CMK (cell line): Measurements from ENCODE around the gene PTH2.

Experiments used
- DNase-seq: peaks from one replicate; pipeline ENCODE4 v3.0.0-alpha.2; 2010; ENCODE audit warnings: low read depth

The PTH2 gene

DNA sequence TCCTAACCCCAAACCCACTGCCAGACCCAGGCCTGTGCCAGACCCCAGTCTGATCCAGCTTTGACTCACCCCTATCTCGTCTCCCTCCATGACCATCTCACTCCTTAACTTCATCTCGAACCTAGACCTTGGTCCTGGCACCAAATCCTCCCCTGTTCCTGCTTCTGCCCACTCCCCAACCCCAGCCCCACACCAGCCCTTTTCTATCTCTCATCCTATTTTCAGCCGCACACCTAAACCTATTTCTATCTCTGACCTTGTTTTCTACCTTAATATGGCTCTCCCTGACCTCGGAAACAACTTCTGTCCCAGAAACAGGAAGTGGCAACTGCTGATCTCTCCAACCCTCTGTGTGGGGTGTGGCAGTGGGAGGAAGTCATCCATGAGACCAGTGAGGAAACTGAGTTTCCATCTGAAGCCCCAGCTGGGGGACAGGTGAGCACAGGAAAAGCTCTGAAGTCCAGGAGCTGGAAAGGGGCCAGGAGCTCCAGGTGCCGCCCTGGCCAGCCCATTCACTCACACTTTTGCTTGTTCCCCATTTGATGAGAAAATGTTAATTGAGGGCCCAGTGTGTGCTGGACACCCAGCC, 13.7 kb downstream of the PTH2 start:
- no peak for DNase-seq

DNA sequence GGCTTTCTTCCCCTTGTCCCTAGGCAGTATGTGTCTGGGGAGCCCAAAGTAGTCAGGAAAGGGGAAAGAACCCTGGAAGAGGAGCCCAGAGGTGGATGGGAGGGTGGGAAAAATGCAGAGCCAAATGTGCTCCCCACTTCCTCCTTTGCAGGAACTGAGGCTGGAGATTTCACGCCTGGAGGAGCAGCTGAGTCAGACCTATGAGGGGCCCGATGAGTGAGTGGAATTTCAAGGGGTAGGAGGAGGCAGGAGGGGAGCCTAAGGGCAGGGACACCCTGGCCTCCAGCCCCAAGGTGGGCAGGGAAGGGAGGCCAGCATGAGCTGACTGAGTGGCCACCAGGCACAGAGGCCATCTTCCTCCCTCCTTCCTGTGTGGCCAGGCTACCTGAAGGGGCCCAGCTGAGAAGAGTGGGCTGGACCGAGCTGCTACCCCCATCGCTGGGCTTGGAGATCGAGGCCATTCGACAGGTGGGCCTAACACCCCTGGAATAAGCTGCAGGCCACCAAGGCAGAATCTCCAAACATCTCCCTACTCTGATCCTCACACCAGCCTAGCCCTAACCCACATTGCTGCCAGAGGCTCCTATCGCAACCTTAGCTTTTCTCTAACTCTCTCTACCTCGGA, 14.3 kb downstream of the PTH2 start:
- DNase-seq: no peak

DNA sequence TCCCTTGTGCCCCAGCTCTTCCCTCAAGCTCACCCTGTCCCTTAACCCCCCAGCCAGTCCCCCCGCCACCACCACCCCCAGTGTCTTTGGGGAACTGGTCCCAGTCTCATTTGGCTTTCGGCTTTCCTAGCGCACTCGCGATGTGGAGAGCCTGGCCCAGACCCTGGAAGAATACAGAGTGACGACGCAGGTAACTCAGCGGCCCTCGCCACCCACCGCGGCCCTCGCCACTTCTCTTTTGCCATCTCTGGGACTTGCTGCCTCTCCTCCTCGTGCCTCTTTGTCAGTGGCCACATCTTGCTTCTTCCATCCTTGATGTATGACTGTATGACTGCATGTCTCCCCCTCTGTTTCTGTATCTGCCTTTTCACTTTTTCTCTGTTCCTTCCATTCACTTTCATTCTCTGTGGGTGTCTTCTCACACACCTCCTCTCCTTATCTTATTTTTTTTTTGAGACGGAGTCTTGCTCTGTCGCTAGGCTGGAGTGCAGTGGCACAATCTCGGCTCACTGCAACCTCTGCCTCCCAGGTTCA, 15.7 kb downstream of the PTH2 start:
- DNase-seq: no peak

DNA sequence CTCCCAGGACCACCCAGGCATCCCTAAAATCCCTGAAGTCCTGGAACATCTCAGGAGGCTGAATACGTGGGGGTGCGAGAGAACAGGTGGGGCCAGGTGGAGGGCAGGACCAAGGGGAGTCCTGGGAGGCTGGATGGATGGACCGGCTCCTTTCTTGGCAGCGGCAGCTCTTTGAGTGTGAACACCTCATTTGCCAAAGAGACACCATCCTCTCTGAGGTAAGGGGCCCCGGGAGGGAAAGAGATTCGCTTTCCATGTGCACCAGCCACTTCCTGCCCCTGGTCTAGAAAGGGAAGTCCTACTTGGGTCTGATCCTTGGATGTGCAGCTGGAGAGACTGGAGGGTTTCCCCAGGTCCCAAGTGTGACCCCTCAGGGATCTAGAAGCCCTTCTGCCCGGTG, 16.2 kb downstream of the PTH2 start:
- DNase-seq: no peak

DNA sequence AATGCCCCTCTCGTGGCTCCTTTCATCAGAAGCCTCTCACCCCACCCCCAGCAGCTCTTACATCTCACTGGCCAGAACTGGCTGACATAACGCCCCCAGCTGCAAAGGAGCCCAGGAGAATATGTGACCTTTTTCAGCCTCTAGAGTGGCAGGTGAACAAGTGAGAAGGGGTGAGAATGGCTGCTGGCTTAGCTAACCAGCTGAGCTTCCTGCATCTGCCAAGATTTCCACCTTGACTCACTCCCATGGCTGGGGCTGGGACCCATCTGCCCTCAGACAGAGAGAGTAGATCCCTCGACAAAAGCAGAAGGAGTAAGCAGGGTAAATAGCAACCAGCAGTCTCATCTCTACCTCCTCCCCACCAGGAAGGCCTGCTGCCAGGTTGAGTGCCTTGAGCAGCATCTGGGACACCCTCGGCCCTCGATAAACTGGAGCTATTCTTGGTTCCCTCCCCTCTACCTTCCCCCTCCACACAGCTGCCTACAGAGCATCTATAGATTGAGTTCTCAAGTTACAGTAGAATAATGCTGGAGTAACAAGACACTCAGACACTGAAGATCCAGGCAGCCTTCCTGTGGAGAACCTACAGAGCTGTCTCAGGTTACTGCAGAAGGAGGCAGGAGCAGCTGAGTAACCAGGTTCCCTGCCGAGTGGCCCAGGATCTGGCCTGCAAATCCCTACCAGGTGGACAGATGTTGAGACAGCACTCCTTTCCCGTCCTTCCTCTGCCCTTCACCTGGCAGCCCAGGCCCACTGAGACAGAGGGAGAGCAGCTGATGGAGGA, 19.6 kb downstream of the PTH2 start:
- no peak for DNase-seq

DNA sequence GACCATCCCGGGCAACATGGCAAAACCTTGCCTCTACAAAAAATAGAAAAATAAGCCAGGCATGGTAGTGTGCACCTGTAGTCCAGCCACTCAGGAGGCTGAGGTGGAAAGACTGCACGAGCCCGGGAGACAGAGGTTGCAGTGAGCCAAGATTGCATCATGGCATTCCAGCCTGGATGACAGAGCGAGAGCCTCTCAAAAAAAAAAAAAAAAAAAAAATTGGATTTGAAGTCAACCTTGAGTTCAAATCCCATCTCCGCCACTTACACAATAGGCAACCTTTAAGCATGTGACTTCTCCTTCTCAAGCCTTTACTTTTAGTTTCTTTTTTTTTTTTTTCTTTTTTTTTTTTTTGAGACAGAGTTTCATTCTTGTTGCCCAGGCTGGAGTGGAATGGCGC, 23.2 kb downstream of the PTH2 start:
- DNase-seq: no peak

DNA sequence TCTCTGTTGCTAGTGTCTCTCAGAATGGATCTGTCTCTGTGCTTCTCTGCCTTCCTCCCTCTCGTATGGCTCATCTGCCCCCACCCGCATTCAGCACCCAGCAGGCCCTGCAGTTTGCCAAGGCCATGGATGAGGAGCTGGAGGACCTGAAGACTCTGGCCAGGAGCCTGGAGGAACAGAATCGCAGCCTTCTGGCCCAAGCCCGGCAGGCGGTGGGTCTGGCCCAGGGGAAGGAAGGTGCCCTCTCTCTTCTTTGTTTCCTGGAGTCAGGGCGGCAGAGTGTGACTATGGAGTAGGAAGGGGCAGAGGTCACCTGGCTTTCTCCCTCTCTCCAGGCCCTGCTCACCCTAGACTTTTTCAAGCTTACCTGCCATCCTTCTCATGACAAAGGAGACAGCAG, 24.3 kb downstream of the PTH2 start:
- DNase-seq: no peak

DNA sequence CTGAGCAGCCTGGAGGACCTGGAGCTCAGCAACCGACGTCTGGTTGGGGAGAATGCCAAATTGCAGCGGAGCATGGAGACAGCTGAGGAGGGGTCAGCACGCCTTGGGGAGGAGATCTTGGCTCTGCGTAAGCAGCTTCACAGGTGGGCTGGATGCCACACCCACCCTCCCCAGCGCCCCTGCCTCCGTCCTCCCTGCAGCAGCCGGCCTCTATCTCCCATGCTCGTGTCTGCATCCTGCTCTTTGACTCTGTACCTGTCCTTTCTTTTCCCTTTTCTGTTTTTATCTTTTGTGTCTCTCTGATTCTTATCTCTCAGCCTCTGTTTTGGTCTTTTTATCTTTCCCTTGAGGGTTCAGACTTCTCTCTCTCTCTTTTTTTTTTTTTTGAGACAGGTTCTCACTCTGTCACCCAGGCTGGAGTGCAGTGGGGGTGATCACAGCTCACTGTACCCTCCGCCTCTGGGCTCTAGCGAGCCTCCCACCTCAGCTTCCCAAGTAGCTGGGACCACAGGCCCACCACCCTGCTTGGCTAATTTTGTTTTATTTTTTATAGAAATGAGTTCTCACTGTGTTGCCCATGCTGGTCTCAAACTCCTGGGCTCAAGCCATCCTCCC, 25.1 kb downstream of the PTH2 start:
- DNase-seq: no peak

DNA sequence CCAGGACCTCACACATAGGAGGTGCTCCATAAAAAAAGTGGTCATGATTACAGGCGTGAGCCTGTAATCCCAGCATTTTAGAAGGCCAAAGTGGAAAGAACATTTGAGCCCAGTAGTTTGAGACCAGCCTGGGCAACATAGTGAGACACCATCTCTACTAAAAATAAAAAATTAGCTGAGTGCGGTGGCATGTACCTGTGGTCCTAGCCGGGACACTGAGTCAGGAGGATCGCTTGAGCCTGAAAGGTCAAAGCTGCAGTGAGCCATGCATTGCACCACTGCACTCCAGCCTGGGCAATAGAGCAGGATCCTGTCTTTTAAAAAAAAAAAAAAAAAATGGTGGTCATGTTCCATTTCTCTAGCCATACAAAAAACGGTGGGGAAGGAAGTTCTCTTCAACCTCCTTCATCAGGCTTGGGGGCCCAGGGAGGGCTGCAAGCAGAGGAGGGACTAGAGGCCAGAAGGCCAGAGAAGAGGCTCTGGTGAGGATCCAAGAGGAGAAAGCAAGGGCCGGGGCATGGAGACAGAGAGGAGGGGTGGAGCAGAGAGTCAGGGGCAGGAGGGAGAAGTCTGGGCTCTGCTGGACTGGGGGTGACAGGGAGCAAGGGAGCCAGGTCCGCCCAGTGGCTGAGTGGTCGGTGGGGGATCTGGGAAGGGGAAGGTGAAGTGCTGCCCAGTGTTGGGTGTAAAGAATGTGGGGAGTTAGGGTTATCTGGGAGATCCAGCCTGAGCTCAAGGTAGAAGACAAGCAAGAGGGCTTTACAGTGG, 26.3 kb downstream of the PTH2 start:
- no peak for DNase-seq

DNA sequence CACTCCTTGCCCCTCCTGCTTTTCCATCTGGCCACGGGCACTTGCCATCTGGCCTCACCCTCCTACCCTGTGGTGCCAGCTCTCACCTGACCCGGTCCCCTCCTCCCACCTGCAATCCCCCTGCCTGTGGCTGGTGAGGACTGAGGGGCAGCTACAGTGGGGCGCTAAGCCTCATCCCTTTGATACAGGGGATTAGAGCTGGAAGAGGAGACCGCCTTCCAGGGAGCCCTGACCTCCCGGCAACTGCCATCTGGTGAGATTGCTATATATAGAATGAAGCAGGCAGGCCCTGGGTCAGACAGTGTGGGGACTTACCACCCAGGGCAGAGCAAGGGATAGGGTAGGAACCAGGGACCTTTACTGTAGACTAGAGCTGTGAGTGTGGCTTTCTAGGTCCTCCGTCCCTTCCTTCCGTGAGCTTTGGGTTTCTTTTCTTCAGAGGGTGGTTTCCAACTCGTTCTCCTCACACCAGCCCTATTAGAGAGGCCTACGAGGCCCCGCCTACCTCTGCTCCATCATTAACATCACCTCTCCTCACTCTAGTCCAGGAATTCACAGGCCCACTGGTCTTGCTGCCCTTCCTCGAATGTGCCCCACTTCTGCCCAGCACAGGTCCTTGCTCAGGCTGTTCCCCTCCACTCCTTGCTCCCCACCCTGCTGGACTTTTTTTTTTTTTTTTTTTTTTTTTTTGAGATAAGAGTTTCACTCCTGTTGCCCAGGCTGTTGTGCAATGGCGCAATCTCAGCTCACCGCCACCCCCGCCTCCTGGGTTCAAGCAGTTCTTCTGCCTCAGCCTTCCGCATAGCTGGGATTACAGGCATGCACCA, 27.4 kb downstream of the PTH2 start:
- DNase-seq: no peak

DNA sequence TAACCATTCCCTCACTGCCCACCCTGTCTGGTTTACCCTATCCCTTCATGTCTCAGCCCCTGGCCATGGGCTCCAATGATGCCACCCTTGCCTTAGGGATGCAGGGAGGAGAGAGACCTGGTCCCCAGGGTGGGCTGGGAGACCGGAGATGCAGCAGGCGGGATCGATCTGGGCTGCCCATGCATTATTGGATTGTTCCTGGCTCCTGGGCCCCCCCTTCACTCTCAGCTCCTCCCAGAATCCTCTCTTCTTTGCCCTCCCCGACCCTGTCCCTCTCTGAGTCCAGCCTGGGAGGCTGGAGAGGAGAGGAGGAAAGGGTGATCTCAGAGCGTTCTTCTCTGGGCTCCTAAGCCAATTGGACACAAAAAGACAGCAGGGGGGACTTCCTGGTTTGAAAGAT, 29.4 kb downstream of the PTH2 start:
- no peak for DNase-seq

DNA sequence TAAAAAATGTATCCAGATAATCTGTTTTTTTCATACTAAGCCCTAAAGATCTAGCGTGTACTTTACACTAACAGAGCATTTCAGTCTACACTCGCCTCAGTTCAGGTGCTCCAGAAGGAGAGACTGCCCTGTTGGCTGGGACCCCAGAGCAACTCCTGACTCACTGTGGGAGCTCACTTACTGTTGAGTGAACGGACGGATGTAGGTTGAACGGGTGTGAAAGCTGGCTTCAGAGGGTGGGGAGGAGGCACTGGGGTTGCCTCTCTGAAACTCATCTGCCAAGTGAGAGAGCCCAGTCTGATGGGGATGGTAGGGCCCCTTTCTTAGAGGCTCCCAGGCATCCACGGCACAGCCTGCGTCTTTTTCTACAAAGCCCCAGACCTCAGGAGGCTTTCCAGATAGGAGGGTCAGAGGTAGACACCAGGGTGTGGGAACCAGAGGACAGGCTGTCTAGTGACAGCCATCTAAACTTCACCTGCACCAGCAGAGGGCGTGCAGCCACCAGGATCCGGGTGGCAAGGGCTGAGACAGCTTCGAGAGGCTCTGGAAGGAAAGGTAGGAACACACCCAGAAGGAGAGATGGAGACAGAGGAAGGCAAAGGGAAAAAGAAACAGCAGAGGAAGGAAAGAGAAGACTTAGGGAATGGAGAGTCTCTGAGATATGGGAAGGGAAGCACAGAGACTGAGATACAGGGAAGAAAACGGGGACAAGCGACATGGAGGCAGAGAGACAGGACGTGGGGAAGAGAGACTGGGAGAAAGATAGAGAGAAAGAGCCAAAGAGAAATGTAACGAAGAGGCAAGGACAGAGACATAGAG, 31.5 kb downstream of the PTH2 start:
- DNase-seq: peak; percentile 57

DNA sequence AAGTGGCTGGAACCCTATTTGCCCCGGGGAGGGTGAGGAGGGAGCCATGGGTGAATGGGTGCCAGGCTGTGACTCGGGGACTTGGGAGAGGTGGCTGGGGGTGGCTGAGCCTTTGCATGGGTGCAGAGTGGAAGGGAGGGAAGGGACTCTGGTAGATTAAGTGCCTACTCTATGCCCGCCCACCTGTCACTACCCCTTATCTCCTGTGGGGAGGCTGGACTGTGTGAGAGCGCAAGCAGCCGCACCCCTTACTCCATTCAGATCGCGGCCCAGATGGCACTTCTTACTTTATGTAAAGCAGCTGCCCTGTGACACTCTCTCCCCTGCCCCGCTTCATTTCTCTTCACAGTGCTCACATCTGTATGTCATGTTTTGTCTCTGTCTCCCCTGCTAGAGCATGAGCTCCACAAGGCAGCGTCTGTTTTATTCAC, 32.3 kb downstream of the PTH2 start:
- DNase-seq: no peak

DNA sequence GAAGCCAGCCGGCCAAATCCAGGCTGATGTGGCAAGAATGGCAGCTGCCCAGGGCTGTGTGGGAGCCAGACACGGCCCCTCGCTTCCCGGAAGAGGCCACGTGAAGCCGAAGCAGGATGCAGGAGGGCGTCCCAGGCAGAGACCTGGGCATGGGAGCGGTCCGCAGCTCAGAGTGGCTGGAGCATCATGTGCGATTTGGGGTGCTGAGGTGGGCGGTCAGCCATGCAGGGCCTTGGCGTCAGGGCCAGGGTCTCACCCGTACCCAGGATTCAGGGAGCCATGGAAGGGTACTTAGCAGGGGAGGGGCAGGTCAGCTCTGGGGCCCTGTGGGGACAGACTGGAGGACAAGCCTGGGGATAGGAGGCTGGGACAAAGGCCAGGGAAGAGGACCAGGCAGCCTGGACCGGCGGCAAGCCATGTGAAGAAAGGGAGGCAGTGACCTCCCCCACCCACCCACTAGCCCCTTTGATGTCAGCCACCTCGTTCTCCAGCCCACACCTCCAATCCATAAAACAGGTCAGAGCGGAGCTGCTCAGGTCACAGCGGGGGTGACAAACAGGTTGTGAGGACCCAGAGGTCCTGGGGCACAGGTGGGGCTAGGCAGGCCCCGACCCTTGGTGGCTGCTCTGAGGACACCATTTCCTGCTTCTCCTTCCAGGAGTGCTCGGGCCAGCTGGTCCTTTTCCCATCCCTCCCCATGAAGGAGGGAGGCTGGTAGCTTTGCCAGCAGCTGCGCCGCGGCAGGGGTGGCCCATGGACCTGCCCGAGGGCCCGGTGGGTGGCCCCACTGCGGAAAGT, 32.9 kb downstream of the PTH2 start:
- no peak for DNase-seq

DNA sequence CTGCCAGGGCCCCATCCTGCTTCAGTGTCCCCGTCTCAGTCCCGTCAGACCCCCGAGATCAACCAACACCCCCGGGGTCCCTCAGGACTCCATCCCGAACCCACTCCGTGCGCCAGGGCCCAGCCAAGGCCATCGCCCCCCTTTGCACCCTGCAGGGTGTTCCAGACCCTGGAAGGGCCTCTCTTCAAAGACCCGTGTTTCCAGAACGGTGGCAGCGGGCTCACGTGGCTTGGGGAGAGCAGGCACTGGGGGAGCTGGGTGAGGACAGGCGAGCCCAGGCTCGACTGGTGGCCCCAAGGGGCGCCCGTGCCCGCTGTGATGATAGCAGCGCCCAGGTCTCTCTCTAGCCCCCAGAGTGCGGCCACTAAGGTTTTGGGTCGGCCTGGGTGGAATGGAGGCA, 33.8 kb downstream of the PTH2 start:
- DNase-seq: no peak

DNA sequence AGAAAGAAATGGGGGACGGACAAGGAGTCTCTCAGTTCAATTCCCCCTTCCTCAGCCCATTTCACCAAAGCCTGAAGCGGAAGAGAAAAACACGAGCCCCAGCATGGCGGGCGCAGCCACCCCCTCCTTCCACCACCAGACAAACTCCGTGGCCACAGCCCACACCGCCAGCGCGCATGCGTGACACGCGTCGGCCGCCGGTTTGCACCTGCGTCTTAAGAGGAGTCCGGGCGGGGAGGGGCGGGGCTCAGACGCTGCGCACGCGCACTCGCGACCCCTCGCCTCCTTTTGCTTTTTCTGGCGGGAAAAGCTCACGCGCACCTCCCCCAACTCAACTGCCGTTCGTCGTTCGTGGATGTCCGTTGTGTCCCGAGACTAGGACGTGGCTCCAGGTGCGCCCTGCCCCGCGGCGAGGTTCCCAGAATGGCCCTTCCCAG, 35.3 kb downstream of the PTH2 start, which contains the start of gene KASH5:
Gene KASH5 (plus strand): TSS at position 314 of the 437 bp plus-strand sequence. CDS start 2,635 bp downstream, outside the sequence.
- DNase-seq: no peak

DNA sequence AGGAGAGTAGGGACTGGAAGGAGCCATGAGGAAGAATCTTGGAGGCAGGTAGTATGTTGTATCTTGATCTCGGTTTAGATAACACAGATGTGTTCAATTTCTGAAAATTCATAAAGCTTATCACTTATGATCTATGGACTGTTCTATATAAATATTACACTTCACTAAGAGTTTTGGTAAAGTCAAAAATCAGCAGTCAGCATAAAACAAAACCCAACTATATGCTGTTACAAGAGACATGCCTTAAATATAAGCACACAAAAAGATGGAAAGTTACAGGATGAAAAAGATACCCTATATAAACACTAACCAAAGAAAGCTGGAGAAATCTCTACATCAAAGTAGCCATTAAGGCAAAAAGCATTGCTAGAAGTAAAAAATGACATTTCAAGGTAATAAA, 39.6 kb downstream of the PTH2 start:
- DNase-seq: no peak

DNA sequence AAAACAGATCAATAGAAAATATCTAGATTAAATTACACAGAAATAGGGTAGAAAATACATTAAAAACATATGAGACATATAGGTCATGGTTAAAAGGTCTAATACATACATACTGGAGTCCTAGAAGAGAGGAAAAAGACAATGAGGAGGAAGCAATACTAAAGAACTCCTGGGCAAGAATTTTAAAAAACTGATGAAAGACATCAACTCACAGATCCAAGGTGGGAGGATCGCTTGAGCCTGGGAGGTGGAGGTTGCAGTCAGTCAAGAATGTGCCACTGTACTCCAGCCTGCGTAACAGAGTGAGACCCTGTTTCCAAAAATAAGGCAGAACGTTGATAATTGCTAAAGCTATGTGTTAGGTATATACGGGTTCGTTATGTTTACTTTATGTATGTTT, 40.6 kb downstream of the PTH2 start:
- DNase-seq: no peak

DNA sequence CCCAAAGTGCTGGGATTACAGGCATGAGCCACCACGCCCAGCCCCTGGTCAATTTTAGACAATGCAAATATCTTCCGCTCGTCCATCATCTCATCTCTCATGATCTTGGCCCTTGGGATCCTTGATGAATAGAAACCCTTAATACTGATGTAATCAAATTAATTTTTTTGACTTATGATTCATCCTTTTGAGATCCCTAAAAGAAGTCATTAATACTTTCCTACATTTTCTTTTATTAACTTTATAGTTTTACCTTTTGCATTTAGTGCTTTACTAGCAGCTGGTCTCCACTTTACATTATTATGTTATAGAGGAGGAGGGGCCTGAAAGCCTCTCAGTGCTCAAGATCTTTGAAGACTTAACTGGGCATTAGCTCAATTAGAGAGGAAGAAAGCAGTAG, 42.9 kb downstream of the PTH2 start:
- no peak for DNase-seq
